ENCODE results near the gene RGMB.
A peak's percentile ranks its signal among the peaks of the same experiment; 100 is the strongest.

- TF ChIP-seq CTCF (conservative IDR thresholded peaks at IDR 0.05; ENCODE audit: low read depth, low read length) (peak; percentile 37; the same call in 1 of the 2 replicates), EZH2 (IDR thresholded peaks at IDR 0.05; ENCODE audit: borderline replicate concordance, low read depth, low read length, poor library complexity, severe bottlenecking) (no peak)
Observed at GRCh38 chr5:98734646-98735045, 38.8 kb upstream of the RGMB start.

Data from A673 (cell line).